SK-N-SH treated with all-trans-retinoic acid at 6 μM for 48 hours (cell line): ENCODE data around the gene MARCHF10.
A peak's percentile ranks its signal among the peaks of the same experiment; 100 is the strongest.

ENCODE experiments used
- ATAC-seq: fragments of 200-7000 bp; cut with Tn5 transposase; 3 replicates; pipeline ENCODE4 v1.9.1; 2020; ENCODE audit warnings: mild to moderate bottlenecking, moderate library complexity
- ARNTL ChIP-seq: fragments of 450-650 bp; formaldehyde crosslinking; IDR thresholded peaks from 2 replicates; pipeline ENCODE4 v1.5.0; 2020; ENCODE audit warnings: low read depth, mild to moderate bottlenecking, moderate library complexity, borderline replicate concordance
- BACH2 ChIP-seq: fragments of 250-450 bp; sonication (Bioruptor Pico); IDR thresholded peaks from 2 replicates; pipeline ENCODE4 v1.9.0; 2021; ENCODE audit warnings: mild to moderate bottlenecking, borderline replicate concordance
- CSDC2 ChIP-seq: fragments of 250-450 bp; sonication (Bioruptor Pico); IDR thresholded peaks from 2 replicates; pipeline ENCODE4 v1.5.0; 2020; ENCODE audit warnings: mild to moderate bottlenecking, moderate library complexity
- ESRRG ChIP-seq: fragments of 250-450 bp; sonication (Bioruptor Pico); IDR thresholded peaks from 2 replicates; pipeline ENCODE4 v1.6.1; 2021; ENCODE audit warnings: mild to moderate bottlenecking
- GLIS3 ChIP-seq: fragments of 250-450 bp; sonication (Bioruptor Pico); IDR thresholded peaks from 2 replicates; pipeline ENCODE4 v1.5.0; 2020; ENCODE audit warnings: mild to moderate bottlenecking, moderate library complexity
- ISL1 ChIP-seq: fragments of 250-450 bp; sonication (Bioruptor Pico); IDR thresholded peaks from 2 replicates; pipeline ENCODE4 v2.1.2; 2022; ENCODE audit warnings: mild to moderate bottlenecking, moderate library complexity
- OSR1 ChIP-seq: fragments of 250-450 bp; sonication (Bioruptor Pico); IDR thresholded peaks from 2 replicates; pipeline ENCODE4 v1.8.0; 2022; ENCODE audit warnings: moderate library complexity, mild to moderate bottlenecking, inconsistent platforms
- PPARA ChIP-seq: fragments of 250-450 bp; sonication (Bioruptor Pico); IDR thresholded peaks from 2 replicates; pipeline ENCODE4 v1.5.0; 2020; ENCODE audit warnings: mild to moderate bottlenecking, borderline replicate concordance
- RARB ChIP-seq: fragments of 250-450 bp; sonication (Bioruptor Pico); IDR thresholded peaks from 2 replicates; pipeline ENCODE4 v1.8.0; 2021; ENCODE audit warnings: mild to moderate bottlenecking, moderate library complexity
- SNAI2 ChIP-seq: fragments of 250-450 bp; sonication (Bioruptor Pico); IDR thresholded peaks from 2 replicates; pipeline ENCODE4 v1.5.0; 2020; ENCODE audit warnings: mild to moderate bottlenecking, moderate library complexity
- TCF4 ChIP-seq: fragments of 250-450 bp; sonication (Bioruptor Pico); IDR thresholded peaks from 2 replicates; pipeline ENCODE4 v1.8.0; 2021; ENCODE audit warnings: mild to moderate bottlenecking, moderate library complexity, borderline replicate concordance
- TOX ChIP-seq: fragments of 250-450 bp; sonication (Bioruptor Pico); IDR thresholded peaks from 2 replicates; pipeline ENCODE4 v1.8.0; 2021; ENCODE audit warnings: mild to moderate bottlenecking, moderate library complexity, borderline replicate concordance
- TSHZ2 ChIP-seq: fragments of 250-450 bp; sonication (Bioruptor Pico); IDR thresholded peaks from 2 replicates; pipeline ENCODE4 v1.5.0; 2020; ENCODE audit warnings: mild to moderate bottlenecking, moderate library complexity
- ZC3H10 ChIP-seq: fragments of 250-450 bp; sonication (Bioruptor Pico); IDR thresholded peaks from 2 replicates; pipeline ENCODE4 v1.5.1; 2021; ENCODE audit warnings: mild to moderate bottlenecking, moderate library complexity
- ZFP3 ChIP-seq: fragments of 250-450 bp; sonication (Bioruptor Pico); IDR thresholded peaks from 2 replicates; pipeline ENCODE4 v1.5.0; 2020; ENCODE audit warnings: mild to moderate bottlenecking, moderate library complexity
- ZFP30 ChIP-seq: fragments of 450-650 bp; formaldehyde crosslinking; IDR thresholded peaks from 2 replicates; pipeline ENCODE4 v1.5.0; 2022; ENCODE audit warnings: mild to moderate bottlenecking, moderate library complexity
- ZNF565 ChIP-seq: fragments of 450-650 bp; formaldehyde crosslinking; conservative IDR thresholded peaks from 2 replicates; pipeline ENCODE4 v1.5.0; 2020; ENCODE audit warnings: low read depth, mild to moderate bottlenecking, moderate library complexity
- ZNF70 ChIP-seq: fragments of 450-650 bp; formaldehyde crosslinking; IDR thresholded peaks from 2 replicates; pipeline ENCODE4 v1.5.0; 2020; ENCODE audit warnings: mild to moderate bottlenecking, moderate library complexity
- ZNF8 ChIP-seq: fragments of 450-650 bp; formaldehyde crosslinking; IDR thresholded peaks from 2 replicates; pipeline ENCODE4 v1.5.0; 2020; ENCODE audit warnings: mild to moderate bottlenecking, moderate library complexity
- TF ChIP-seq, protein P1 (sequence below): fragments of 250-450 bp; sonication (Bioruptor Pico); IDR thresholded peaks from 2 replicates; pipeline ENCODE4 v1.8.0; 2021; ENCODE audit warnings: low read depth, mild to moderate bottlenecking, moderate library complexity, borderline replicate concordance
- TF ChIP-seq, protein P2 (sequence below): fragments of 250-450 bp; sonication (Bioruptor Pico); IDR thresholded peaks from 2 replicates; pipeline ENCODE4 v1.8.0; 2020; ENCODE audit warnings: mild to moderate bottlenecking, moderate library complexity, borderline replicate concordance
- TF ChIP-seq, protein P3 (sequence below): fragments of 250-450 bp; sonication (Bioruptor Pico); IDR thresholded peaks from 2 replicates; pipeline ENCODE4 v1.5.1; 2021; ENCODE audit warnings: mild to moderate bottlenecking, moderate library complexity

MARCHF10 gene

GRCh38 chr17:62713086-62713881, 94.8 kb downstream of the MARCHF10 start:
- TF ChIP-seq ESRRG (CRISPR knock-in tag): no peak
- no peak for TF ChIP-seq ZNF8 (CRISPR knock-in tag)
- no peak for TF ChIP-seq TOX (CRISPR knock-in tag)
- TF ChIP-seq CSDC2: no peak
- no peak for TF ChIP-seq ZNF70
- no peak for TF ChIP-seq ZC3H10 (CRISPR knock-in tag)
- TF ChIP-seq TCF4: no peak
- TF ChIP-seq PPARA (CRISPR knock-in tag): no peak
- no peak for TF ChIP-seq BACH2 (CRISPR knock-in tag)
- TF ChIP-seq, protein P1, sequence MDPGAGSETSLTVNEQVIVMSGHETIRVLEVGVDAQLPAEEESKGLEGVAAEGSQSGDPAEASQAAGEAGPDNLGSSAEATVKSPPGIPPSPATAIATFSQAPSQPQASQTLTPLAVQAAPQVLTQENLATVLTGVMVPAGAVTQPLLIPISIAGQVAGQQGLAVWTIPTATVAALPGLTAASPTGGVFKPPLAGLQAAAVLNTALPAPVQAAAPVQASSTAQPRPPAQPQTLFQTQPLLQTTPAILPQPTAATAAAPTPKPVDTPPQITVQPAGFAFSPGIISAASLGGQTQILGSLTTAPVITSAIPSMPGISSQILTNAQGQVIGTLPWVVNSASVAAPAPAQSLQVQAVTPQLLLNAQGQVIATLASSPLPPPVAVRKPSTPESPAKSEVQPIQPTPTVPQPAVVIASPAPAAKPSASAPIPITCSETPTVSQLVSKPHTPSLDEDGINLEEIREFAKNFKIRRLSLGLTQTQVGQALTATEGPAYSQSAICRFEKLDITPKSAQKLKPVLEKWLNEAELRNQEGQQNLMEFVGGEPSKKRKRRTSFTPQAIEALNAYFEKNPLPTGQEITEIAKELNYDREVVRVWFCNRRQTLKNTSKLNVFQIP (CRISPR knock-in tag): no peak
- ATAC-seq: no peak

- peak; percentile 11 for ATAC-seq
- TF ChIP-seq, protein P2, sequence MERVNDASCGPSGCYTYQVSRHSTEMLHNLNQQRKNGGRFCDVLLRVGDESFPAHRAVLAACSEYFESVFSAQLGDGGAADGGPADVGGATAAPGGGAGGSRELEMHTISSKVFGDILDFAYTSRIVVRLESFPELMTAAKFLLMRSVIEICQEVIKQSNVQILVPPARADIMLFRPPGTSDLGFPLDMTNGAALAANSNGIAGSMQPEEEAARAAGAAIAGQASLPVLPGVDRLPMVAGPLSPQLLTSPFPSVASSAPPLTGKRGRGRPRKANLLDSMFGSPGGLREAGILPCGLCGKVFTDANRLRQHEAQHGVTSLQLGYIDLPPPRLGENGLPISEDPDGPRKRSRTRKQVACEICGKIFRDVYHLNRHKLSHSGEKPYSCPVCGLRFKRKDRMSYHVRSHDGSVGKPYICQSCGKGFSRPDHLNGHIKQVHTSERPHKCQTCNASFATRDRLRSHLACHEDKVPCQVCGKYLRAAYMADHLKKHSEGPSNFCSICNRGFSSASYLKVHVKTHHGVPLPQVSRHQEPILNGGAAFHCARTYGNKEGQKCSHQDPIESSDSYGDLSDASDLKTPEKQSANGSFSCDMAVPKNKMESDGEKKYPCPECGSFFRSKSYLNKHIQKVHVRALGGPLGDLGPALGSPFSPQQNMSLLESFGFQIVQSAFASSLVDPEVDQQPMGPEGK (CRISPR knock-in tag): no peak
- no peak for TF ChIP-seq OSR1
- no peak for TF ChIP-seq ZFP3 (CRISPR knock-in tag)
- TF ChIP-seq ZC3H10 (CRISPR knock-in tag): no peak
- TF ChIP-seq ZNF565 (CRISPR knock-in tag): no peak
- no peak for TF ChIP-seq ESRRG (CRISPR knock-in tag)
- TF ChIP-seq RARB (CRISPR knock-in tag): no peak
Measured at GRCh38 chr17:62712171-62712581, 95.9 kb downstream of the MARCHF10 start.

GRCh38 chr17:62708587-62708986, 99.5 kb downstream of the MARCHF10 start:
- TF ChIP-seq ARNTL (CRISPR knock-in tag): no peak
- no peak for TF ChIP-seq ZFP30 (CRISPR knock-in tag)
- TF ChIP-seq, protein P3, sequence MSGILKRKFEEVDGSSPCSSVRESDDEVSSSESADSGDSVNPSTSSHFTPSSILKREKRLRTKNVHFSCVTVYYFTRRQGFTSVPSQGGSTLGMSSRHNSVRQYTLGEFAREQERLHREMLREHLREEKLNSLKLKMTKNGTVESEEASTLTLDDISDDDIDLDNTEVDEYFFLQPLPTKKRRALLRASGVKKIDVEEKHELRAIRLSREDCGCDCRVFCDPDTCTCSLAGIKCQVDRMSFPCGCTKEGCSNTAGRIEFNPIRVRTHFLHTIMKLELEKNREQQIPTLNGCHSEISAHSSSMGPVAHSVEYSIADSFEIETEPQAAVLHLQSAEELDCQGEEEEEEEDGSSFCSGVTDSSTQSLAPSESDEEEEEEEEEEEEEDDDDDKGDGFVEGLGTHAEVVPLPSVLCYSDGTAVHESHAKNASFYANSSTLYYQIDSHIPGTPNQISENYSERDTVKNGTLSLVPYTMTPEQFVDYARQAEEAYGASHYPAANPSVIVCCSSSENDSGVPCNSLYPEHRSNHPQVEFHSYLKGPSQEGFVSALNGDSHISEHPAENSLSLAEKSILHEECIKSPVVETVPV (CRISPR knock-in tag): no peak
- no peak for TF ChIP-seq CSDC2
- TF ChIP-seq ESRRG (CRISPR knock-in tag): no peak
- TF ChIP-seq, protein P2 (CRISPR knock-in tag): no peak
- TF ChIP-seq TSHZ2 (CRISPR knock-in tag): no peak
- TF ChIP-seq OSR1: no peak
- TF ChIP-seq, protein P1 (CRISPR knock-in tag): no peak
- no peak for TF ChIP-seq ZNF70
- no peak for TF ChIP-seq ISL1 (CRISPR knock-in tag)
- no peak for TF ChIP-seq ZNF8 (CRISPR knock-in tag)
- no peak for TF ChIP-seq TCF4
- no peak for TF ChIP-seq ZNF565 (CRISPR knock-in tag)
- no peak for TF ChIP-seq GLIS3
- no peak for TF ChIP-seq ZFP3 (CRISPR knock-in tag)
- no peak for TF ChIP-seq BACH2 (CRISPR knock-in tag)
- TF ChIP-seq RARB (CRISPR knock-in tag): no peak
- no peak for TF ChIP-seq SNAI2 (CRISPR knock-in tag)
- no peak for ATAC-seq
